Nephron (organoid): ENCODE results near the gene OTOA.
"Not testable (repeated sequence)": the region's sequence is repeated elsewhere in the genome, so short reads cannot be mapped to it uniquely, and the experiment has no call there.

Source experiments
- H3K27ac Mint-ChIP-seq, 3 experiments: 2 replicates each; pipeline ENCODE4 v1.8.0; 2020; ENCODE audit warnings: mixed read lengths in 3 of 3, mild to moderate bottlenecking in 2 of 3, moderate library complexity in 1 of 3
- H3K27me3 Mint-ChIP-seq: 2 replicates; pipeline ENCODE4 v1.8.0; 2021; ENCODE audit warnings: low read depth, mild to moderate bottlenecking, moderate library complexity, mixed read lengths
- H3K36me3 Mint-ChIP-seq: 2 replicates; pipeline ENCODE4 v1.8.0; 2020; ENCODE audit warnings: low read depth, mixed read lengths
- H3K4me1 Mint-ChIP-seq: 2 replicates; pipeline ENCODE4 v1.8.0; 2020; ENCODE audit warnings: mixed read lengths
- H3K4me3 Mint-ChIP-seq, 3 experiments: 2 replicates each; pipeline ENCODE4 v1.8.0; 2020; ENCODE audit warnings: mild to moderate bottlenecking in 3 of 3, mixed read lengths in 3 of 3, moderate library complexity in 2 of 3
- H3K9me3 Mint-ChIP-seq: 2 replicates; pipeline ENCODE4 v1.8.0; 2020; ENCODE audit warnings: mixed read lengths
- CTCF ChIP-seq, 3 experiments: fragments of 200-600 bp; sonication (generic); IDR thresholded peaks; one replicate each; pipeline ENCODE4 v1.5.0; 2021; ENCODE audit warnings: antibody characterized with exemption in 3 of 3; ENCODE audit not compliant: unreplicated experiment in 3 of 3

OTOA gene

GRCh38 chr16:21664801-21665492 lies 1.2 kb downstream of the OTOA start:
- H3K27me3 Mint-ChIP-seq: peaks cover 15% of the 10 kb centered on the region
- no peaks in the 10 kb centered on the region for H3K9me3 Mint-ChIP-seq
- peaks cover 5% of the 10 kb centered on the region for H3K36me3 Mint-ChIP-seq
- no peak overlapping the region for H3K4me3 Mint-ChIP-seq
- H3K27ac Mint-ChIP-seq: no peak overlapping the region
- TF ChIP-seq CTCF (IDR thresholded peaks at IDR 0.05; ENCODE audit: unreplicated experiment in 3 of 3): no peak
- H3K4me1 Mint-ChIP-seq: peaks cover 11% of the 10 kb centered on the region

GRCh38 chr16:21666772-21667171 lies 3.0 kb downstream of the OTOA start:
- Mint-ChIP-seq H3K27me3 (peaks cover 15% of the 10 kb centered on the region), H3K27ac (peak overlapping the region in 2 of 3 experiments; percentile 26 to 52), H3K9me3 (no peaks in the 10 kb centered on the region), H3K4me1 (peaks cover 11% of the 10 kb centered on the region), H3K36me3 (no peaks in the 10 kb centered on the region), H3K4me3 (no peak overlapping the region)
- no peak for TF ChIP-seq CTCF (IDR thresholded peaks at IDR 0.05; ENCODE audit: unreplicated experiment in 3 of 3)

GRCh38 chr16:21667575-21667974 lies 3.8 kb downstream of the OTOA start:
- H3K36me3 Mint-ChIP-seq: no peaks in the 10 kb centered on the region
- TF ChIP-seq CTCF (IDR thresholded peaks at IDR 0.05; ENCODE audit: unreplicated experiment in 3 of 3): no peak
- no peak overlapping the region for H3K27ac Mint-ChIP-seq
- H3K27me3 Mint-ChIP-seq: peaks cover 15% of the 10 kb centered on the region
- H3K4me1 Mint-ChIP-seq: peaks cover 11% of the 10 kb centered on the region
- H3K4me3 Mint-ChIP-seq: no peak overlapping the region
- no peaks in the 10 kb centered on the region for H3K9me3 Mint-ChIP-seq

- peaks cover 4% of the 10 kb centered on the region for H3K27me3 Mint-ChIP-seq
- no peak overlapping the region for H3K27ac Mint-ChIP-seq
- peaks cover 3% of the 10 kb centered on the region for H3K9me3 Mint-ChIP-seq
- H3K36me3 Mint-ChIP-seq: no peaks in the 10 kb centered on the region
- no peaks in the 10 kb centered on the region for H3K4me1 Mint-ChIP-seq
- H3K4me3 Mint-ChIP-seq: no peak overlapping the region
- TF ChIP-seq CTCF (IDR thresholded peaks at IDR 0.05; ENCODE audit: unreplicated experiment in 3 of 3): no peak
These were observed 9.7 kb downstream of the OTOA start for GRCh38 chr16:21673469-21673868.

- not testable (repeated sequence) for H3K27ac Mint-ChIP-seq, H3K4me1 Mint-ChIP-seq, H3K27me3 Mint-ChIP-seq, H3K4me3 Mint-ChIP-seq, H3K9me3 Mint-ChIP-seq, H3K36me3 Mint-ChIP-seq
These were observed 10.7 kb downstream of the OTOA start for GRCh38 chr16:21674456-21674855.

- not testable (repeated sequence) for H3K36me3 Mint-ChIP-seq, H3K4me3 Mint-ChIP-seq, H3K27ac Mint-ChIP-seq, H3K9me3 Mint-ChIP-seq, H3K27me3 Mint-ChIP-seq, H3K4me1 Mint-ChIP-seq
These were observed 16.9 kb downstream of the OTOA start for GRCh38 chr16:21680714-21681113.

- Mint-ChIP-seq H3K4me3 (no peak overlapping the region), H3K27me3 (peaks cover 10% of the 10 kb centered on the region), H3K36me3 (no peaks in the 10 kb centered on the region), H3K9me3 (no peaks in the 10 kb centered on the region), H3K27ac (no peak overlapping the region), H3K4me1 (no peaks in the 10 kb centered on the region)
- TF ChIP-seq CTCF (IDR thresholded peaks at IDR 0.05; ENCODE audit: unreplicated experiment in 3 of 3): no peak
These were observed 19.4 kb downstream of the OTOA start for GRCh38 chr16:21683184-21683583.
